GM12892 (cell line): ENCODE results near the gene CRYGB.

Experiments used
- POLR2A ChIP-seq: IDR thresholded peaks from 2 replicates; pipeline ENCODE4 v1.6.1; 2011; ENCODE audit warnings: low read depth, low read length, control low read depth
- POLR2AphosphoS5 ChIP-seq: IDR thresholded peaks from 2 replicates; pipeline ENCODE4 v1.6.1; 2011; ENCODE audit warnings: low read depth, low read length, control low read depth
- TAF1 ChIP-seq: IDR thresholded peaks from 2 replicates; pipeline ENCODE4 v1.6.1; 2011; ENCODE audit warnings: low read depth, mild to moderate bottlenecking, control low read depth, low read length, borderline replicate concordance

DNA sequence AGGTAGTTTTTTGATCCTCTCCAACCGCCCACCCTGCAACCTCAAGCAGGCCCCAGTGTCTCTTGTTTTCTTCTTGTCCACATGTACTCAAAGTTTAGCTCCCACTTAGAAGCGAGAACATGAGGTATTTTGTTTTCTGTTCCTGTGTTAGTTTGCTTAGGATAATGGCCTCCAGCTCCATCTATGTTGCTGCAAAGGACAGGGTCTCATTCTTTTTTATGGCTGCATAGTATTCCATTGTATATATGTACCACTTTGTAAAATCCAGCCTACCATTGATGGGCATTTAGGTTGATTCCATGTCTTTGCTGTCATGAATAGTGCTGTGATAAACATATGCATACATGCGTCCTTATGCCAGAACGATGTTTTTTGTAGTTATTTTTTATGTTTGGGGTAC lies 18.9 kb downstream of the CRYGB start:
- TF ChIP-seq POLR2A (no peak), POLR2AphosphoS5 (no peak), TAF1 (no peak)
